Tibial nerve (tissue), 4 donors: ENCODE results near the gene RBBP5. TPM values are rescaled to one million over a fixed set of nuclear protein-coding genes. Genes with fewer than 3 reads are reported as not detected.
A peak's percentile ranks its signal among the peaks of the same experiment; 100 is the strongest.

Experiments
- DNase-seq, 2 donors: peaks; one replicate each; pipeline ENCODE4 v3.0.0-alpha.2; 2019; ENCODE audit warnings: low spot score in 2 of 2
- H3K27ac ChIP-seq, 4 donors: fragments of 200-600 bp; sonication (generic) in 3 of 4; one replicate each; pipeline ENCODE4 v1.5.1; 2017 to 2019; ENCODE audit warnings: mild to moderate bottlenecking in 1 of 4
- H3K27me3 ChIP-seq, 2 donors: fragments of 200-600 bp; sonication (generic) in 1 of 2; one replicate each; pipeline versions ENCODE4 v1.5.1 to v1.6.0; 2017 to 2019
- H3K36me3 ChIP-seq, 3 donors: fragments of 200-600 bp; sonication (generic); one replicate each; pipeline ENCODE4 v1.5.1; 2018 to 2019
- H3K4me1 ChIP-seq, 4 donors: fragments of 200-600 bp; sonication (generic) in 3 of 4; one replicate each; pipeline ENCODE4 v1.5.1; 2017 to 2019
- H3K4me3 ChIP-seq, 4 donors: fragments of 200-600 bp; sonication (generic) in 3 of 4; one replicate each; pipeline ENCODE4 v1.5.1; 2017 to 2019; ENCODE audit warnings: mild to moderate bottlenecking in 1 of 4, moderate library complexity in 1 of 4
- H3K9me3 ChIP-seq, 4 donors: fragments of 200-600 bp; sonication (generic) in 3 of 4; one replicate each; pipeline ENCODE4 v1.5.1; 2017 to 2019
- EP300 ChIP-seq, 2 donors: sonication (generic); formaldehyde crosslinking; IDR thresholded peaks; one replicate each; pipeline ENCODE4 v1.6.1; 2017; ENCODE audit warnings: antibody characterized with exemption in 2 of 2, mild to moderate bottlenecking in 1 of 2
- POLR2A ChIP-seq, 2 donors: fragments of 450-650 bp; IDR thresholded peaks; one replicate each; pipeline ENCODE4 v1.6.1; 2017; ENCODE audit warnings: antibody characterized with exemption in 2 of 2, mild to moderate bottlenecking in 2 of 2, moderate library complexity in 2 of 2
- WGBS, 2 donors: methylation state at CpG; one replicate each; pipeline ENCODE4 v1.1.5; 2018; 5-methylcytosine and 5-hydroxymethylcytosine counted together
- total RNA-seq, 4 donors: library from RNA; depleted of rRNA; stranded (reverse); fragments of >200 nt; gene quantifications; one replicate each; pipeline ENCODE4 v1.1.0, GENCODE V29; 2016
- TF ChIP-seq, protein P1 (sequence below), 5 experiments: fragments of 200-600 bp in 3 of 5; fragments of 450-650 bp in 2 of 5; sonication (generic) in 3 of 5; IDR thresholded peaks; one replicate each; pipeline ENCODE4 v1.5.1; 2016 to 2019; ENCODE audit warnings: antibody characterized with exemption in 5 of 5, mild to moderate bottlenecking in 3 of 5, moderate library complexity in 2 of 5

RBBP5 gene
- total RNA-seq, 4 donors from 2014 or later = 12.5 to 18.4 (median 14.4) TPM

DNA sequence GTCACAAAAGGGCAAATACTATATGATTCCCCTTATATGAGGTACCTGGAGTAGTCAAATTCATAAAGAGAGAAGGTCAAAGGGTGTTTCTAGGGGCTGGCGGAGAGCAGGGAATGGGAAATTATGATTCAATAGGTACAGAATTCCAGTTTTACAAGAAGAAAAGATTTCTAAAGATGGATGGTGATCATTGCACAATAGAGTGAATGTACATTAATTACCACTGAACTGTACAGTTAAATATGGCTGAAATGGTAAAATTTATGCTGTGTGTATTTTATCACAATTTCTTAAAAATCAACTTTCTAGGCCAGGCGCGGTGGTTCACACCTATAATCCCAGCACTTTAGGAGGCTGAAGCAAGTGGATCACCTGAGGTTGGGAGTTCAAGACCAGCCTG lies 19.4 kb downstream of the RBBP5 start:
- Histone ChIP-seq H3K36me3 (peaks cover 3 to 96% (median 27%) of the 10 kb centered on the region in 3 donors), H3K4me3 (no peak overlapping the region), H3K9me3 (no peaks in the 10 kb centered on the region), H3K27ac (no peak overlapping the region), H3K27me3 (no peaks in the 10 kb centered on the region), H3K4me1 (no peaks in the 10 kb centered on the region)
- 96% methylated on average over 3 of the region's 3 CpGs for WGBS, 2 donors
- TF ChIP-seq POLR2A (IDR thresholded peaks at IDR 0.05) (no peak), EP300 (IDR thresholded peaks at IDR 0.05) (no peak)
- TF ChIP-seq, protein P1, sequence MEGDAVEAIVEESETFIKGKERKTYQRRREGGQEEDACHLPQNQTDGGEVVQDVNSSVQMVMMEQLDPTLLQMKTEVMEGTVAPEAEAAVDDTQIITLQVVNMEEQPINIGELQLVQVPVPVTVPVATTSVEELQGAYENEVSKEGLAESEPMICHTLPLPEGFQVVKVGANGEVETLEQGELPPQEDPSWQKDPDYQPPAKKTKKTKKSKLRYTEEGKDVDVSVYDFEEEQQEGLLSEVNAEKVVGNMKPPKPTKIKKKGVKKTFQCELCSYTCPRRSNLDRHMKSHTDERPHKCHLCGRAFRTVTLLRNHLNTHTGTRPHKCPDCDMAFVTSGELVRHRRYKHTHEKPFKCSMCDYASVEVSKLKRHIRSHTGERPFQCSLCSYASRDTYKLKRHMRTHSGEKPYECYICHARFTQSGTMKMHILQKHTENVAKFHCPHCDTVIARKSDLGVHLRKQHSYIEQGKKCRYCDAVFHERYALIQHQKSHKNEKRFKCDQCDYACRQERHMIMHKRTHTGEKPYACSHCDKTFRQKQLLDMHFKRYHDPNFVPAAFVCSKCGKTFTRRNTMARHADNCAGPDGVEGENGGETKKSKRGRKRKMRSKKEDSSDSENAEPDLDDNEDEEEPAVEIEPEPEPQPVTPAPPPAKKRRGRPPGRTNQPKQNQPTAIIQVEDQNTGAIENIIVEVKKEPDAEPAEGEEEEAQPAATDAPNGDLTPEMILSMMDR (IDR thresholded peaks at IDR 0.05) = no peak
- DNase-seq = no peak

DNA sequence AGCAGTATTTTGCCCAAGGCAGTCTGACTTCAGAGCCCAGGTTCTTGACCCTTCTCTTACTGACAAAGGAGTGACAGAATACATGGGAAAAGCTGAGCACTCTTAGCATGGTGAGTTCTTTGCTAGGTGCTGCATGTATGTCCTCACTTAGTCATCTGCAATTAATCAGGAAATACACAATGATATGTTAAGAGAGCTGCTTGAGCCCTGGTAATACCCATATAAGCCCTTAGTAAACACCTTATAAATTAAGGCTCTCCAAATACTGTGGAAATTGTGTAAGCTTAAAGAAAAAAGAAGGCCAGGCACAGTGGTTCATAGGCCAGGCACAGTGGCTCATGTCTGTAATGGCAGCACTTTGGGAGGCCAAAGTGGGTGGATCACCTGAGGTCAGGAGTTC lies 23.5 kb downstream of the RBBP5 start:
- Histone ChIP-seq H3K4me1 (no peaks in the 10 kb centered on the region), H3K4me3 (no peak overlapping the region), H3K36me3 (peaks cover 3 to 94% (median 39%) of the 10 kb centered on the region in 3 donors), H3K27ac (no peak overlapping the region), H3K27me3 (no peaks in the 10 kb centered on the region), H3K9me3 (no peaks in the 10 kb centered on the region)
- no peak for DNase-seq
- no peak for TF ChIP-seq EP300 (IDR thresholded peaks at IDR 0.05)
- TF ChIP-seq, protein P1 (IDR thresholded peaks at IDR 0.05) = no peak
- no peak for TF ChIP-seq POLR2A (IDR thresholded peaks at IDR 0.05)

DNA sequence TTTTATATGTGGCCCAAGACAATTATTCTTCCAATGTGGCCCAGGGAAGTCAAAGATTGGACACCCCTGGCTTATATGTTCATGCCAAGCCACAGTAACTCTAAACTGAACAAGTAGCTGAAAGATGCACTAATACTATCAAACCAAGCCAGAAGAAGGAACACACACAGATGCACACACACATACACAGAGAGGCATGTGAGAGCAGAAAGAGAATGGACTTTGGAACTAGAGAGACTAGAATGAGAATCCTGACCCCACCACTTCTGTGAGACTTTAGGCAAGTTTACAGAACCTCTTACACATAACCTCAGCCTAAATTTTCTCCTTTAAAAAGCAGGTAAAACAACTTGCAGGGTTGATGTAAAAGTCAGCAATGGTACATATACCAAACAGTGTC lies 26.4 kb downstream of the RBBP5 start:
- H3K4me1 ChIP-seq = no peaks in the 10 kb centered on the region
- no peak overlapping the region for H3K27ac ChIP-seq
- H3K27me3 ChIP-seq = no peaks in the 10 kb centered on the region
- H3K36me3 ChIP-seq = peaks cover 0 to 89% (median 33%) of the 10 kb centered on the region in 3 donors
- no peaks in the 10 kb centered on the region for H3K9me3 ChIP-seq
- H3K4me3 ChIP-seq = no peak overlapping the region
- DNase-seq = no peak
- TF ChIP-seq, protein P1 (IDR thresholded peaks at IDR 0.05) = no peak
- no peak for TF ChIP-seq POLR2A (IDR thresholded peaks at IDR 0.05)
- TF ChIP-seq EP300 (IDR thresholded peaks at IDR 0.05) = no peak

DNA sequence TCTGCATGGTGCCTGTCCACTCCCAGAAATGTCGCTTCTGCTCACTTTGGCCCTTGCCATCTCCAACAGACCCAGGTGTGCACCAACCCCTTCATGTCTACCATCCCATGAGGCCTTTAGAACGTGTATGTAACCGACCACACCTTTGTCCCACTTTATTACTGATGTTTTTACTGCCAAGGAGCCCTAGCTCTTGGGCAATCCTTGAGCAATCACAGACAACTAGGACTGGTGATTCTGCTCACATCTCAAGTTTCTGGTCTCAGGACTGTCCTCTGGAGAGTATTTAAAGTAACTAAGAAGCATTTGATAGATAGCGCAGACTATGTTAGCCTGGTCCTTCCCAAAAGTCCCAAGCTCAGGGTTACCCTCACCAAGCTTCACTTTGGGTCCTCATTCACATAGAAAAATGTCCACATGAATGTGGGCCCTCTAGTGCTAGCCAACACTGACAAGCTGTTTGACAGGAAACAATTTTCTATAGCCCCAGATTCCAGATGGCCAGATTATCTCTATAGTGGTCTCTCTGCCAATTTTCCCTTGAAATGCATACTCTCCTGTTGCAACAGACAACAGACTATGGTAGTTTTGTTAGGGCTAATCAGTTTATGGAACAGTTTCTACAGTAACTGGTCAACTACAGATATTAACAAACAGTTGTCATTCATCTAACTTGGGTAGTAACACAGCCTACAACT lies 30.6 kb downstream of the RBBP5 start:
- no peak overlapping the region for H3K27ac ChIP-seq
- no peak for TF ChIP-seq POLR2A (IDR thresholded peaks at IDR 0.05)
- TF ChIP-seq EP300 (IDR thresholded peaks at IDR 0.05) = peak in 1 of 2 donors; percentile 40
- H3K4me1 ChIP-seq = no peaks in the 10 kb centered on the region
- no peak overlapping the region for H3K4me3 ChIP-seq
- H3K36me3 ChIP-seq = peaks cover 0 to 86% (median 21%) of the 10 kb centered on the region in 3 donors
- H3K9me3 ChIP-seq = no peaks in the 10 kb centered on the region
- H3K27me3 ChIP-seq = no peaks in the 10 kb centered on the region
- DNase-seq = no peak
- WGBS, 2 donors = 78 to 88% methylated on average over 4 of the region's 4 CpGs

DNA sequence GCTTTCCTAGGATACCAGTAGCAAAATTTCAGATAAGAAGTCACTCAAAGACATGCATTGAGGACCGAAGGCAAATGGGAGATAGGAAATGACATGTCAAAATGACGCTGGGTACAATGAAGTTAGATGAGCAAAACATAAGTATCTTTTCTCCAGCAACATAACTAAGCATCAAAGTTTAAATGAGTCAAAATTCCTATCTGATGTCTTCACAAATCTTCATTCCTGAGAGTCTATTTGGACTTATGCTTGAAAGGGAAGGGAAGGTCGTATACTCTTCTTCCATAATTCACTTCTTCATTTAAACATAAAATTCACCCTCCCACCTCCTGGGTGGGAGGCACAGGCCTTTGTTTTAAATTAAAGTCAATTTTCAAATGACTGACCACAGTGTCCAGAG lies 33.4 kb downstream of the RBBP5 start:
- TF ChIP-seq, protein P1 (IDR thresholded peaks at IDR 0.05) = no peak
- TF ChIP-seq EP300 (IDR thresholded peaks at IDR 0.05) = no peak
- TF ChIP-seq POLR2A (IDR thresholded peaks at IDR 0.05) = no peak

More for the DNA sequence above, 33.4 kb downstream of the RBBP5 start:
- DNase-seq = no peak
- Histone ChIP-seq H3K27me3 (no peaks in the 10 kb centered on the region), H3K4me3 (no peak overlapping the region), H3K9me3 (no peaks in the 10 kb centered on the region), H3K36me3 (peaks cover 0 to 90% (median 8%) of the 10 kb centered on the region in 3 donors), H3K27ac (no peak overlapping the region), H3K4me1 (no peaks in the 10 kb centered on the region)
- WGBS, 2 donors = 84 to 88% methylated on average over 3 of the region's 3 CpGs
